Measurements from ENCODE around the gene SPIRE2. TPM values are rescaled to one million over a fixed set of nuclear protein-coding genes. Genes with fewer than 3 reads are reported as not detected.
A peak's percentile ranks its signal among the peaks of the same experiment; 100 is the strongest.

SPIRE2 gene
- total and polyA plus RNA-seq, 2 of the 13 experiments (the other 11 are each of a cell fraction or from before 2014, with no cell fraction given): 13.3 to 37.5 TPM

DNA sequence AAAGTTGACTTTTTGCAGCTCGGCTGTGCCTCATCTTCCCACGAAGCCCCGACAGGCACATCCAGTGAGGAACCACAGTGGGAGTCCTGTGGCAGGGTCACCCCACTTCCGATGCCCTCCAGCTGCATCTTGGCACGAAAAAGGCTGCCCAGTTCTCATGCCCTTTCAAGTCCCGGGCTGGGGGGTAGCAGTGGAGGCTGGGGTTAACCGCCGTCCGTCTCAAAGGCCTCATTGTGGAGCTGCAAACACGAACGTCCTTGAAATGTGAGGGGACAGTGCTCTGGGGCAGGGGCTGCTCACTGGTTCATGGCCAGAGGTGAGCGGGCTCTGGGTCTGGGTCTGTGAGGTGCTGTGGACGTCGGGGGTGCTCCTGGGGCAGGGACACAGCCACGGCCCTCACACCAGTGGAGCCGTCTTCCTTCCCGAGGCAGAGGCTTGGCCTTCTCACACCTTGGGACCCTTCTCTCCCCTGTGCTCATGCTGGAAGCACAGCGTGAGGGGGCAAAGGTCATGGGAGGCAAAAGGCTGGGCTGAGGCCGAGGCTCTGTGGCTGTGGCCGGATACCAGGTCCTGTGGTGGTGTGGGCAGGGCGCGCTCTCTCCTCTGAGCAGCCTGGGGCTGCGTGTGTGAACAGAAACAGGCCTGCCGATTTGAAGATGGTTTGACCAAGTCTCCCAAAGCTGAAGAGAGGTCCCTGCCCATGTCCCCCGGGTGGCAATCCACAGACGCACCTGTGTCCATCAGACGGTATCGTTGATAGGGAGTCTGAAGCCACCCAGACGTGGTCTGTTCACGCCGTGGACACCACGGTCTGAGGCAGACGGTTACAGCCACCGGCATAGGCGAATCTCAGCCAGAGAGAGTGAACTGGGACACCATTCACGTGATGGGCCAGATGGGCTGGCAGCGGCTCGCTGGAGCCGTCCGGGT is 87.3 kb downstream of the SPIRE2 start (continued):
- TF ChIP-seq, protein P1, sequence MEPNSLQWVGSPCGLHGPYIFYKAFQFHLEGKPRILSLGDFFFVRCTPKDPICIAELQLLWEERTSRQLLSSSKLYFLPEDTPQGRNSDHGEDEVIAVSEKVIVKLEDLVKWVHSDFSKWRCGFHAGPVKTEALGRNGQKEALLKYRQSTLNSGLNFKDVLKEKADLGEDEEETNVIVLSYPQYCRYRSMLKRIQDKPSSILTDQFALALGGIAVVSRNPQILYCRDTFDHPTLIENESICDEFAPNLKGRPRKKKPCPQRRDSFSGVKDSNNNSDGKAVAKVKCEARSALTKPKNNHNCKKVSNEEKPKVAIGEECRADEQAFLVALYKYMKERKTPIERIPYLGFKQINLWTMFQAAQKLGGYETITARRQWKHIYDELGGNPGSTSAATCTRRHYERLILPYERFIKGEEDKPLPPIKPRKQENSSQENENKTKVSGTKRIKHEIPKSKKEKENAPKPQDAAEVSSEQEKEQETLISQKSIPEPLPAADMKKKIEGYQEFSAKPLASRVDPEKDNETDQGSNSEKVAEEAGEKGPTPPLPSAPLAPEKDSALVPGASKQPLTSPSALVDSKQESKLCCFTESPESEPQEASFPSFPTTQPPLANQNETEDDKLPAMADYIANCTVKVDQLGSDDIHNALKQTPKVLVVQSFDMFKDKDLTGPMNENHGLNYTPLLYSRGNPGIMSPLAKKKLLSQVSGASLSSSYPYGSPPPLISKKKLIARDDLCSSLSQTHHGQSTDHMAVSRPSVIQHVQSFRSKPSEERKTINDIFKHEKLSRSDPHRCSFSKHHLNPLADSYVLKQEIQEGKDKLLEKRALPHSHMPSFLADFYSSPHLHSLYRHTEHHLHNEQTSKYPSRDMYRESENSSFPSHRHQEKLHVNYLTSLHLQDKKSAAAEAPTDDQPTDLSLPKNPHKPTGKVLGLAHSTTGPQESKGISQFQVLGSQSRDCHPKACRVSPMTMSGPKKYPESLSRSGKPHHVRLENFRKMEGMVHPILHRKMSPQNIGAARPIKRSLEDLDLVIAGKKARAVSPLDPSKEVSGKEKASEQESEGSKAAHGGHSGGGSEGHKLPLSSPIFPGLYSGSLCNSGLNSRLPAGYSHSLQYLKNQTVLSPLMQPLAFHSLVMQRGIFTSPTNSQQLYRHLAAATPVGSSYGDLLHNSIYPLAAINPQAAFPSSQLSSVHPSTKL (CRISPR knock-in tag; IDR thresholded peaks at IDR 0.05): peak; percentile 76
- TF ChIP-seq, protein P2, sequence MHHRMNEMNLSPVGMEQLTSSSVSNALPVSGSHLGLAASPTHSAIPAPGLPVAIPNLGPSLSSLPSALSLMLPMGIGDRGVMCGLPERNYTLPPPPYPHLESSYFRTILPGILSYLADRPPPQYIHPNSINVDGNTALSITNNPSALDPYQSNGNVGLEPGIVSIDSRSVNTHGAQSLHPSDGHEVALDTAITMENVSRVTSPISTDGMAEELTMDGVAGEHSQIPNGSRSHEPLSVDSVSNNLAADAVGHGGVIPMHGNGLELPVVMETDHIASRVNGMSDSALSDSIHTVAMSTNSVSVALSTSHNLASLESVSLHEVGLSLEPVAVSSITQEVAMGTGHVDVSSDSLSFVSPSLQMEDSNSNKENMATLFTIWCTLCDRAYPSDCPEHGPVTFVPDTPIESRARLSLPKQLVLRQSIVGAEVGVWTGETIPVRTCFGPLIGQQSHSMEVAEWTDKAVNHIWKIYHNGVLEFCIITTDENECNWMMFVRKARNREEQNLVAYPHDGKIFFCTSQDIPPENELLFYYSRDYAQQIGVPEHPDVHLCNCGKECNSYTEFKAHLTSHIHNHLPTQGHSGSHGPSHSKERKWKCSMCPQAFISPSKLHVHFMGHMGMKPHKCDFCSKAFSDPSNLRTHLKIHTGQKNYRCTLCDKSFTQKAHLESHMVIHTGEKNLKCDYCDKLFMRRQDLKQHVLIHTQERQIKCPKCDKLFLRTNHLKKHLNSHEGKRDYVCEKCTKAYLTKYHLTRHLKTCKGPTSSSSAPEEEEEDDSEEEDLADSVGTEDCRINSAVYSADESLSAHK (CRISPR knock-in tag; IDR thresholded peaks at IDR 0.05; ENCODE audit: borderline replicate concordance): no peak
- TF ChIP-seq, protein P3, sequence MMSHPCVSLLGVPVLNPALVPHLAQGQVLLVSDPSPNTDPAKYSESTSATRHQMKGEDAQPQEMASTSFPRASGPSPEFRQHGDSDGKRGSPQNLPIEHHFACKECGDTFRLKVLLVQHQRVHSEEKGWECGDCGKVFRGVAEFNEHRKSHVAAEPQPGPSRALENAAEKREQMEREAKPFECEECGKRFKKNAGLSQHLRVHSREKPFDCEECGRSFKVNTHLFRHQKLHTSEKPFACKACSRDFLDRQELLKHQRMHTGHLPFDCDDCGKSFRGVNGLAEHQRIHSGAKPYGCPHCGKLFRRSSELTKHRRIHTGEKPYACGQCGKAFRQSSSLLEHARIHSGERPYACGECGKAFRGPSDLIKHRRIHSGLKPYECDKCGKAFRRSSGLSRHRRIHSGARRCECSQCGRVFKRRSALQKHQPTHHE (CRISPR knock-in tag; IDR thresholded peaks at IDR 0.05; ENCODE audit: borderline replicate concordance): peak; percentile 69
- TF ChIP-seq SPEN (CRISPR knock-in tag; IDR thresholded peaks at IDR 0.05; ENCODE audit: low read depth) (peak; percentile 88), ZNF207 (IDR thresholded peaks at IDR 0.05; ENCODE audit: borderline replicate concordance) (no peak), KLF13 (CRISPR knock-in tag; IDR thresholded peaks at IDR 0.05) (peak; percentile 90), ZNF460 (CRISPR knock-in tag; IDR thresholded peaks at IDR 0.05; ENCODE audit: borderline replicate concordance) (peak; percentile 80; the same call in 1 of the 2 replicates), SMC3 (IDR thresholded peaks at IDR 0.05; ENCODE audit: low read length) (no peak), ZNF567 (CRISPR knock-in tag; IDR thresholded peaks at IDR 0.05; ENCODE audit: borderline replicate concordance) (peak; percentile 75; the same call in 1 of the 2 replicates), TGIF2 (CRISPR knock-in tag; IDR thresholded peaks at IDR 0.05) (no peak), JUND (CRISPR knock-in tag; IDR thresholded peaks at IDR 0.05) (peak; percentile 50; the same call in 1 of the 2 replicates)
- TF ChIP-seq, protein P4, sequence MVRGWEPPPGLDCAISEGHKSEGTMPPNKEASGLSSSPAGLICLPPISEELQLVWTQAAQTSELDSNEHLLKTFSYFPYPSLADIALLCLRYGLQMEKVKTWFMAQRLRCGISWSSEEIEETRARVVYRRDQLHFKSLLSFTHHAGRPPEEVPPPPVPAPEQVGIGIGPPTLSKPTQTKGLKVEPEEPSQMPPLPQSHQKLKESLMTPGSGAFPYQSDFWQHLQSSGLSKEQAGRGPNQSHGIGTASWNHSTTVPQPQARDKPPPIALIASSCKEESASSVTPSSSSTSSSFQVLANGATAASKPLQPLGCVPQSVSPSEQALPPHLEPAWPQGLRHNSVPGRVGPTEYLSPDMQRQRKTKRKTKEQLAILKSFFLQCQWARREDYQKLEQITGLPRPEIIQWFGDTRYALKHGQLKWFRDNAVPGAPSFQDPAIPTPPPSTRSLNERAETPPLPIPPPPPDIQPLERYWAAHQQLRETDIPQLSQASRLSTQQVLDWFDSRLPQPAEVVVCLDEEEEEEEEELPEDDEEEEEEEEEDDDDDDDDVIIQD (CRISPR knock-in tag; IDR thresholded peaks at IDR 0.05; ENCODE audit: low read depth): peak; percentile 20; the same call in 1 of the 2 replicates
- TF ChIP-seq, protein P5, sequence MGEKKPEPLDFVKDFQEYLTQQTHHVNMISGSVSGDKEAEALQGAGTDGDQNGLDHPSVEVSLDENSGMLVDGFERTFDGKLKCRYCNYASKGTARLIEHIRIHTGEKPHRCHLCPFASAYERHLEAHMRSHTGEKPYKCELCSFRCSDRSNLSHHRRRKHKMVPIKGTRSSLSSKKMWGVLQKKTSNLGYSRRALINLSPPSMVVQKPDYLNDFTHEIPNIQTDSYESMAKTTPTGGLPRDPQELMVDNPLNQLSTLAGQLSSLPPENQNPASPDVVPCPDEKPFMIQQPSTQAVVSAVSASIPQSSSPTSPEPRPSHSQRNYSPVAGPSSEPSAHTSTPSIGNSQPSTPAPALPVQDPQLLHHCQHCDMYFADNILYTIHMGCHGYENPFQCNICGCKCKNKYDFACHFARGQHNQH (CRISPR knock-in tag; IDR thresholded peaks at IDR 0.05): peak; percentile 63; the same call in 1 of the 2 replicates
- TF ChIP-seq, protein P6, sequence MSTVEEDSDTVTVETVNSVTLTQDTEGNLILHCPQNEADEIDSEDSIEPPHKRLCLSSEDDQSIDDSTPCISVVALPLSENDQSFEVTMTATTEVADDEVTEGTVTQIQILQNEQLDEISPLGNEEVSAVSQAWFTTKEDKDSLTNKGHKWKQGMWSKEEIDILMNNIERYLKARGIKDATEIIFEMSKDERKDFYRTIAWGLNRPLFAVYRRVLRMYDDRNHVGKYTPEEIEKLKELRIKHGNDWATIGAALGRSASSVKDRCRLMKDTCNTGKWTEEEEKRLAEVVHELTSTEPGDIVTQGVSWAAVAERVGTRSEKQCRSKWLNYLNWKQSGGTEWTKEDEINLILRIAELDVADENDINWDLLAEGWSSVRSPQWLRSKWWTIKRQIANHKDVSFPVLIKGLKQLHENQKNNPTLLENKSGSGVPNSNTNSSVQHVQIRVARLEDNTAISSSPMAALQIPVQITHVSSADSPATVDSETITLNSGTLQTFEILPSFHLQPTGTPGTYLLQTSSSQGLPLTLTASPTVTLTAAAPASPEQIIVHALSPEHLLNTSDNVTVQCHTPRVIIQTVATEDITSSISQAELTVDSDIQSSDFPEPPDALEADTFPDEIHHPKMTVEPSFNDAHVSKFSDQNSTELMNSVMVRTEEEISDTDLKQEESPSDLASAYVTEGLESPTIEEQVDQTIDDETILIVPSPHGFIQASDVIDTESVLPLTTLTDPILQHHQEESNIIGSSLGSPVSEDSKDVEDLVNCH (CRISPR knock-in tag; IDR thresholded peaks at IDR 0.05): peak; percentile 83; the same call in 1 of the 2 replicates

All from HepG2 (cell line).